ENCODE data around the gene IL16. TPM values are rescaled to one million over a fixed set of nuclear protein-coding genes. Genes with fewer than 3 reads are reported as not detected.
"Not testable (repeated sequence)": the region's sequence is repeated elsewhere in the genome, so short reads cannot be mapped to it uniquely, and the experiment has no call there.

IL16 gene
- total RNA-seq, 1 donor from 2014 or later = 0.82 TPM

DNA sequence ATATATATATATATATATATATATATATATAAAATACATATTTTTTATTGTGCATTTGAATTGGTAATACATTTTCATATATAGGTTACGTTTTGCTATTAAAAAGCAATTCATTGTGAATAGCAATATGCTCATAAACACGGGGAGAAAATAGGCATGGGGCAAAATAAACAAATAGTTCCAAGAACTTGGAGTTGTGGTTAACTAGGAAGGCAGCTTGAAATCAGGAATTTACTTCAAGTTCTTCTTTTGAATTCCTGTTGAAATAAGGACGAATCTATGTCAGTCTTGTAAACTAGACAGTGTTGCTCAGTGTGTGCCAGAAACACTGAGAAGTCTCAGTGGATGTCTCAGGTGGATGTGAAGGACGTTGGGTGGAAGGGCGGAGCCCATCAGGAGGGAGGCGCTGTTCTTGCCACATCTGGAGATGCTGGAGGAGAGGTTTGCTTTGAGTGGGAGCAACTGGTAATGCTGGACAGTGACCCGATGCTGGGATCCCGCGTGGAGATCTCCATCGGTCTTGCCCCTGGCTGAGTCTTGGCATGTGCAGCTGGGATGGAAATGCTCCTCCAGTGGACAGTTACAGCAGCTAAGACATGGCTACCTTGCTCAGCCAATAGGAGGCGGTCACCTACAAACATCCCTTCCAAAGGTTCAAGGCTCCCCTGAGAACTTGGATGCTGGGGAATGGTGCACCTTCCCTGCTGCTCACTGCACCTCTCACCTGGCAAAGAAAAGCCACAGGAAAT, 2.5 kb downstream of the IL16 start:
- no peak for DNase-seq (ENCODE audit: low spot score in 2 of 2)
- FAIRE-seq = no peak

GRCh38 chr15:81206018-81206417, 9.3 kb downstream of the IL16 start:
- no peak for DNase-seq (ENCODE audit: low spot score in 2 of 2)
- no peak for FAIRE-seq

DNA sequence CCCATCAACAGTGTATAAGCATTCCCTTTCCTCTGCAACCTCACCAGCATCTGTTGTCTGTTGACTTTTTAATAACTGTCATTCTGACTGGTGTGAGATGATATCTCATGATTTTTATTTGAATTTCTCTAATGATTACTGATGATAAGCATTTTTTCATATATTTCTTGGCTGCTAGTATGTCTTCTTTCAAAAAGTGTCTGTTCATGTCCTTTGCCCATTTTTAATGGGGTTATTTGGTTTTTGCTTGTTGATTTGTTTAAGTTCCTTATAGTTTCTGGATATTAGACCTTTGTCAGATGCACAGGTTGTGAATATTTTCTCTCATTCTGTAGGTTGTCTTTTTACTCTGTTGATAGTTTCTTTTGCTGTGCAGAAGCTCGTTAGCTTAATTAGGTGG, 11.3 kb downstream of the IL16 start:
- DNase-seq (ENCODE audit: low spot score in 2 of 2); FAIRE-seq: not testable (repeated sequence)

GRCh38 chr15:81209635-81210034, 13.0 kb downstream of the IL16 start:
- no peak for FAIRE-seq
- no peak for DNase-seq (ENCODE audit: low spot score in 2 of 2)

DNA sequence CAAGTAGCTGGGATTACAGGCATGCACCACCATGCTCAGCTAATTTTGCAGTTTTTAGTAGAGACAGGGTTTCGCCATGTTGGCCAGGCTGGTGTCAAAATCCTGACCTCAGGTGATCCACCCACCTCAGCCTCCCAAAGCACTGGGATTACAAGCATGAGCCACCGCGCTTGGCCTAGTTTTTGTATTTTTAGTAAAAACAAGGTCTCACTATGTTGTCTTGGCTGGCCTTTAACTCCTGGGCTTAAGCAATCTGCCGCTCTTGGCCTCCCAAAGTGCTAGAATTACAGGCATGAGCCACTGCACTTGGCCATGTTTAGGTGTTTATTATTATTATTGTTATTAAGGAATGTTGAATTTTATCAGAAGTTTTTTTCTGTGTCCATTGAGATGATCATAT, 14.7 kb downstream of the IL16 start:
- FAIRE-seq (no peak), DNase-seq (ENCODE audit: low spot score in 2 of 2) (no peak)

DNA sequence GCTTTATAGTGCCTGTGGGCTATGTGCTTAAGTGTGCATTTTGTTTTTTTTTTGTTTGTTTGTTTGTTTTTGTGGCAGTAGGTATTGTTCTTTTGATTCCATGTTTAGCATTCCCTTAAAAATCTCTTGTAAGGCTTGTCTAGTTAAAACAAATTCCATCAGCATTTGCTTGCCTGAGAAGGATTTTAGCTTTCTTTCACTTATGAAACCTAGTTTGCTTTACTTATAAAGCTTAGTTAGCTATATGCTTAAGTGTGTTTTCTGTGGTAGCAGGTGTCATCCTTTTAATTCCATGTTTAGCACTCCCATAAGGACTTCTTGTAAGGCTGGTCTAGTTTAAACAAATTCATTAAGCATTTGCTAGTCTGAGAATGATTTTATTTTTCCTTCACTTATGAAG, 17.3 kb downstream of the IL16 start:
- no peak for FAIRE-seq
- DNase-seq (ENCODE audit: low spot score in 2 of 2) = no peak

- FAIRE-seq (no peak), DNase-seq (ENCODE audit: low spot score in 2 of 2) (no peak)
Observed at GRCh38 chr15:81215531-81215930, 18.9 kb downstream of the IL16 start.

DNA sequence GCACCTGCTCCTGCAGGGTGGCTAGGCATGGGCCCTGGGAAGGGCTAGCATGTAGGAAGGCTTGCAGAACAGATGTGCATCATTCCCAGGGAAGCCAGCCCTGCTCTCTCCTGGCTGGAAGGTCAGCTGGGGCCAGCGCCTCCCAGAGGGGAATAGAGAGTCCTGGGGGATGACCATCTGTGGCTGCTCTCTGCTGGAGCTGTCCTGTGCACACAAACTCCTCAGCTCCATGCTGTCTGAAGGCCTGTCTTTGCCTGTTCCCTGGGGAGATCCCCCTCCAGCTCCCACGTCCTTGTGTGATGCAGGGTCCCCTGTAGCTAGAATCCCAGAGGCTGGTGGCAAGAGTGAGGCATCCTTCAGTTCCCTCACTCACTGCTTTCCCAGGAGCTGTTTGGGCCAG, 19.3 kb downstream of the IL16 start:
- DNase-seq (ENCODE audit: low spot score in 2 of 2) = no peak

GRCh38 chr15:81216422-81216821, 19.7 kb downstream of the IL16 start:
- no peak for DNase-seq (ENCODE audit: low spot score in 2 of 2)
- no peak for FAIRE-seq

More for the DNA sequence above, 19.3 kb downstream of the IL16 start:
- FAIRE-seq = no peak

- no peak for FAIRE-seq
- DNase-seq (ENCODE audit: low spot score in 2 of 2) = no peak
Observed at GRCh38 chr15:81221449-81221848, 24.8 kb downstream of the IL16 start.

DNA sequence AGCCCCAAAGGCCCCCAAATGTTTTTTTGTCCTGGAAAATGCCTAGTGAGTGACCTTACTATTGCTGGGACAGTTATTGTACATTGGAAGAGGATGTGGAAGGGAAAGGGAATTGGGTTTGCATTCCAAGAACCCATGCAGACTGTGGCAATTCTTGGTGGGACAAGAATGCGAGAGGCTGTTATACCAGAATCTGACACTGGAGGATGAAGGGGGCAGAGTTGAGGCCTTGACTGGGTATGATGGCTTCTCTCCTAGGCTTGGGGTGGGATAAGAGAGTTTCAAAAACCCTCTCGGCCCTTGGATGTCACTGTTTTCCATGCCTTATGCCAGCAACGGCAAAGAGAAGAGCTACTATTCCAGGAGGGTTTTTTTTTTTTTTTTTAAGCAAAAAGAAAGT, 25.3 kb downstream of the IL16 start:
- FAIRE-seq = no peak

DNA sequence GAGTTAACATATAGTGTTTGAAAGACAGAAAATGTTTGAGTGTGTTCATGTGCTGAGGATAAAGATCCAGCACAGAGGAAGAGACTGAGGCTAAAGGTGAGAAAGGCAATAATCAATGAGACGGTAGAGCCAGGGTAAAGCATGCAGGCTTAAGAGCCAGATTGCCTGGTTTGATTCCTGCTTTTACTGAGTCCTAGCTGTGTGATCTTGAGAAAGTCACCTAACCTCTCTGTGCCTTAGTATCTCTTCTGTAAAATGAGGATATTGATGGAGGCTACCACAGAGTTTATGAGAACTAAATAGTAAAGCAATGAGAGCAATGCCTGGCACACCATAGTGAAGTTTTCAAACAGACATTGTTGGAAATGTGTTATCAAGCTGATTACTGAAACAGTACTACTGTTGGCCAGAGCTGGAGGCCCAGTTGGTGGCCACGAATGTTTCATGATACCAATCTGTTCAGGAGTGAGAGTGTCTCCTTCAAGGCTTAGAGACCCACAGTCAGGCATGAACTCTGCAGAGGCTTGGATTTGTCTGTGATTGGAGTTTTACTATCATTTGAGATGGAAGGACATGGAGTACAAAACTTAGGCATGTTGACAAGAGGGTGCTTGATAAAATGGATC, 26.8 kb downstream of the IL16 start:
- no peak for FAIRE-seq
- DNase-seq (ENCODE audit: low spot score in 2 of 2) = no peak

More for the DNA sequence above, 25.3 kb downstream of the IL16 start:
- no peak for DNase-seq (ENCODE audit: low spot score in 2 of 2)

DNA sequence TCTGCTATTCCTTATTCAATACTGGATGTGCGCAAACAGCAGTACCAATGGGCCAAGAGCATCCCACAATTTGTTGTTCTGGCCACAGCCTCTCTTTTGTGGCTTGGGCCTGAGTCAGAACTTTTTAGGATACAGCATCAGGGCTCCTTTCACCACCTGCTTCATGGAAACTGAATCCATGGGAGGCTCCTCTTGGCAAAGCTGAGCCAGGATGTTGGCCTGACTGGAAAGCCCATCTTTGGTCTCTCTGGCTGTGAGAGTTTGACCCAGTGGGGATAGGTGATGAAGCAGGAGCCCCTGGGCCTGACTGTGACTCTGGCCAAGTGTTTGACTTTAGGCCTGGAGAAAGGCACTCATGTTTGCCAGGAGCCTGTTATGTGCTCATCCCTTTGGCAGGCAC, 27.6 kb downstream of the IL16 start:
- DNase-seq (ENCODE audit: low spot score in 2 of 2) (no peak), FAIRE-seq (no peak)

- FAIRE-seq (no peak), DNase-seq (ENCODE audit: low spot score in 2 of 2) (no peak)
Observed at GRCh38 chr15:81225161-81225671, 28.5 kb downstream of the IL16 start.

- FAIRE-seq (no peak), DNase-seq (ENCODE audit: low spot score in 2 of 2) (no peak)
Observed at GRCh38 chr15:81227716-81228115, 31.0 kb downstream of the IL16 start.

GRCh38 chr15:81229586-81229985, 32.9 kb downstream of the IL16 start:
- FAIRE-seq = no peak
- DNase-seq (ENCODE audit: low spot score in 2 of 2) = no peak

GRCh38 chr15:81235276-81236123, 38.8 kb downstream of the IL16 start:
- no peak for DNase-seq (ENCODE audit: low spot score in 2 of 2)
- no peak for FAIRE-seq

DNA sequence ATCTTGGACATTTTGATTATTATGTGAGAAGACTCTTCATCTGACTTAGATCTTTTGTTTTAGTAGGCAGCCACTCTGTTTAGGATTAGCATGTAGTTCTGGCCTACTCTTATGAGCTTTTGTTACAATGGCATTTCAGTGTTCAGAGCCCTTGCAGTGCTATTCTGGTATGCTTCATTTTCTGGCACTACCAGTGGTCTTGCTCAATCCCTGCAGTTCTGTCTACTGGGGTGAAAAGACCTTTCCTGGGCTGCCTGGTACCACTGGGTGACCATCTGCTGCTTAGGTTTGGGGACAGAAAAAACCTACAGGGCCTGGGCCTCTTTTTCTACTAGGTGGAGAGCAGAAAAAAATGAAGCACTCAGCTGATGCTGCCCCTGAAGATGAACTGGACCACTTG, 42.5 kb downstream of the IL16 start:
- FAIRE-seq = no peak
- DNase-seq (ENCODE audit: low spot score in 2 of 2) = no peak

- FAIRE-seq = no peak
- no peak for DNase-seq (ENCODE audit: low spot score in 2 of 2)
Observed at GRCh38 chr15:81242778-81243177, 46.1 kb downstream of the IL16 start.

GRCh38 chr15:81244306-81244705, 47.6 kb downstream of the IL16 start:
- FAIRE-seq (no peak), DNase-seq (ENCODE audit: low spot score in 2 of 2) (no peak)

- no peak for DNase-seq (ENCODE audit: low spot score in 2 of 2)
- FAIRE-seq = no peak
Observed at GRCh38 chr15:81253846-81254245, 57.2 kb downstream of the IL16 start.
